Endodermal cell (in vitro differentiated cells): ENCODE results near the gene TKTL1. TPM values are rescaled to one million over a fixed set of nuclear protein-coding genes. Genes with fewer than 3 reads are reported as not detected.

Experiments used
- DNase-seq: peaks from one replicate; pipeline ENCODE4 v3.0.0-alpha.2; 2017
- H3K27ac ChIP-seq: 2 replicates; pipeline ENCODE4 v1.5.1; 2013; ENCODE audit warnings: mild to moderate bottlenecking, low read depth, low read length, moderate library complexity
- H3K27me3 ChIP-seq: 2 replicates; pipeline ENCODE4 v1.6.1; 2013; ENCODE audit warnings: mild to moderate bottlenecking, low read length, moderate library complexity; ENCODE audit not compliant: insufficient read depth, control insufficient read depth, poor library complexity, severe bottlenecking
- H3K36me3 ChIP-seq: 2 replicates; pipeline ENCODE4 v1.7.0; 2013; ENCODE audit warnings: mild to moderate bottlenecking, low read length, moderate library complexity; ENCODE audit not compliant: control insufficient read depth, insufficient read depth
- H3K4me1 ChIP-seq: one replicate; pipeline ENCODE4 v1.7.0; 2013; ENCODE audit warnings: low read length; ENCODE audit not compliant: control insufficient read depth, insufficient read depth
- H3K4me3 ChIP-seq: 2 replicates; pipeline ENCODE4 v1.5.1; 2013; ENCODE audit warnings: mild to moderate bottlenecking, low read length, moderate library complexity
- H3K9ac ChIP-seq: 2 replicates; pipeline ENCODE4 v1.6.1; 2013; ENCODE audit warnings: mild to moderate bottlenecking, low read length, moderate library complexity; ENCODE audit not compliant: poor library complexity, severe bottlenecking; ENCODE audit errors: extremely low read depth
- H3K9me3 ChIP-seq: 2 replicates; pipeline ENCODE4 v1.6.1; 2013; ENCODE audit warnings: mild to moderate bottlenecking, low read length, moderate library complexity; ENCODE audit not compliant: control insufficient read depth
- H3K27ac Mint-ChIP-seq: 2 replicates; pipeline ENCODE4 v1.8.0; 2020; ENCODE audit warnings: mixed read lengths
- H3K27me3 Mint-ChIP-seq: 2 replicates; pipeline ENCODE4 v1.8.0; 2021; ENCODE audit warnings: mild to moderate bottlenecking, mixed read lengths; ENCODE audit not compliant: insufficient read depth
- H3K36me3 Mint-ChIP-seq: 2 replicates; pipeline ENCODE4 v1.8.0; 2020; ENCODE audit warnings: low read depth, mixed read lengths
- H3K4me1 Mint-ChIP-seq: 2 replicates; pipeline ENCODE4 v1.8.0; 2020; ENCODE audit warnings: mixed read lengths
- H3K4me3 Mint-ChIP-seq: 2 replicates; pipeline ENCODE4 v1.8.0; 2020; ENCODE audit warnings: mild to moderate bottlenecking, moderate library complexity, mixed read lengths
- H3K9me3 Mint-ChIP-seq: 2 replicates; pipeline ENCODE4 v1.8.0; 2020; ENCODE audit warnings: mild to moderate bottlenecking, mixed read lengths
- WGBS, 2 experiments: methylation state at CpG; one replicate each; pipeline versions ENCODE4 v1.1.5 to v1.1.7; 2013; ENCODE audit warnings: missing lambda C conversion rate in 2 of 2, mixed read lengths in 1 of 2; ENCODE audit not compliant: insufficient coverage in 1 of 2, insufficient read length in 1 of 2; 5-methylcytosine and 5-hydroxymethylcytosine counted together
- total RNA-seq, 2 donors: library from RNA; stranded (reverse); fragmentation: NEBNext Ultra II Directional in 1 of 2; extraction: Animal tissue kit (Norgen Biotek cat#: 25700) in 1 of 2; gene quantifications; 2 replicates in 1 of 2; 3 replicates in 1 of 2; pipeline ENCODE4 v1.2.1, GENCODE V29; 2021
- TF ChIP-seq, protein P1 (sequence below): fragments of 200-600 bp; sonication (generic); conservative IDR thresholded peaks from 2 replicates; pipeline ENCODE4 v1.5.0; 2021; ENCODE audit warnings: antibody characterized with exemption, mild to moderate bottlenecking

The TKTL1 gene
- total RNA-seq, 2 donors from 2014 or later: not detected

DNA sequence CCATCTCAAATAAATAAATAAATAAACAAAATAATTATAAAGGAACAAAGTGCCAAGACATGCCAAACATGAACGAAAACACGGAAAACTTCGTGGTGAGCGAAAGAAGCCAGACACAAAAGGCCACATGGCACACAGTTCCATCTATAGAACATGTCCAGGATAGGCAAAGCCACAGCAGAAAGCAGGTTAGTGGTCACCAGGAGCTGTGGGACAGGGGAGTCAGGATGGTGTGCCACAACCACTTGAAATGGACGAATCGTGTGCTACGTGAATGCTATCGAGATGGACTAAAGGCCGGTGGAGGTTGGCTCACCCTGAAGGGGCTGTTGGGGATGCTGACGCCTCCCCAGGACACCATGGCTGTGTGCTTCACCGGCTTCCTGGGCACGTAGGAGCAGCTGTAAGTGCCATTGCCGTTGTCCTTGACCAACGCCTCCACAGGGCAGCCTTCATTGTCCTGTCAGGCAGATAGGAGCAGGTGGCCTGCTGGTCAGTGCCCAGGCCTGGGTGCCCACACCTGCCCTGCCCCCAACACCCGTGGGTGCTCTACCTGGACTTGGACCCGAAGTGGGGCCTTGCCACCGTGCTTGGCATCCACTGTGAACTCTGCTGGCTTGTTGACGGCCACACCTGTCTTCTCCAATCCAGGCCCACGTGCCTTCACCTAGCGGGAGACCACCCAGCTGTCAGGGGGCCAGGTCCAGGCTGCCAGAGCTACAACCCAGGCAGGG is 68.3 kb downstream of the TKTL1 start:
- 96 to 100% methylated on average over 6 to 20 of the region's 20 CpGs for WGBS, 2 experiments
- Histone ChIP-seq H3K36me3 (peaks cover 70% of the 10 kb centered on the region), H3K4me3 (no peak overlapping the region), H3K27ac (no peak overlapping the region), H3K4me1 (no peaks in the 10 kb centered on the region), H3K9me3 (no peaks in the 10 kb centered on the region), H3K27me3 (no peaks in the 10 kb centered on the region), H3K9ac (no peak overlapping the region)
- no peaks in the 10 kb centered on the region for H3K4me1 Mint-ChIP-seq
- DNase-seq: no peak
- TF ChIP-seq, protein P1, sequence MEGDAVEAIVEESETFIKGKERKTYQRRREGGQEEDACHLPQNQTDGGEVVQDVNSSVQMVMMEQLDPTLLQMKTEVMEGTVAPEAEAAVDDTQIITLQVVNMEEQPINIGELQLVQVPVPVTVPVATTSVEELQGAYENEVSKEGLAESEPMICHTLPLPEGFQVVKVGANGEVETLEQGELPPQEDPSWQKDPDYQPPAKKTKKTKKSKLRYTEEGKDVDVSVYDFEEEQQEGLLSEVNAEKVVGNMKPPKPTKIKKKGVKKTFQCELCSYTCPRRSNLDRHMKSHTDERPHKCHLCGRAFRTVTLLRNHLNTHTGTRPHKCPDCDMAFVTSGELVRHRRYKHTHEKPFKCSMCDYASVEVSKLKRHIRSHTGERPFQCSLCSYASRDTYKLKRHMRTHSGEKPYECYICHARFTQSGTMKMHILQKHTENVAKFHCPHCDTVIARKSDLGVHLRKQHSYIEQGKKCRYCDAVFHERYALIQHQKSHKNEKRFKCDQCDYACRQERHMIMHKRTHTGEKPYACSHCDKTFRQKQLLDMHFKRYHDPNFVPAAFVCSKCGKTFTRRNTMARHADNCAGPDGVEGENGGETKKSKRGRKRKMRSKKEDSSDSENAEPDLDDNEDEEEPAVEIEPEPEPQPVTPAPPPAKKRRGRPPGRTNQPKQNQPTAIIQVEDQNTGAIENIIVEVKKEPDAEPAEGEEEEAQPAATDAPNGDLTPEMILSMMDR: no peak
- H3K27ac Mint-ChIP-seq: no peak overlapping the region
- H3K36me3 Mint-ChIP-seq: peaks cover 48% of the 10 kb centered on the region
- H3K27me3 Mint-ChIP-seq: no peaks in the 10 kb centered on the region
- peaks cover 56% of the 10 kb centered on the region for H3K9me3 Mint-ChIP-seq
- H3K4me3 Mint-ChIP-seq: no peak overlapping the region

DNA sequence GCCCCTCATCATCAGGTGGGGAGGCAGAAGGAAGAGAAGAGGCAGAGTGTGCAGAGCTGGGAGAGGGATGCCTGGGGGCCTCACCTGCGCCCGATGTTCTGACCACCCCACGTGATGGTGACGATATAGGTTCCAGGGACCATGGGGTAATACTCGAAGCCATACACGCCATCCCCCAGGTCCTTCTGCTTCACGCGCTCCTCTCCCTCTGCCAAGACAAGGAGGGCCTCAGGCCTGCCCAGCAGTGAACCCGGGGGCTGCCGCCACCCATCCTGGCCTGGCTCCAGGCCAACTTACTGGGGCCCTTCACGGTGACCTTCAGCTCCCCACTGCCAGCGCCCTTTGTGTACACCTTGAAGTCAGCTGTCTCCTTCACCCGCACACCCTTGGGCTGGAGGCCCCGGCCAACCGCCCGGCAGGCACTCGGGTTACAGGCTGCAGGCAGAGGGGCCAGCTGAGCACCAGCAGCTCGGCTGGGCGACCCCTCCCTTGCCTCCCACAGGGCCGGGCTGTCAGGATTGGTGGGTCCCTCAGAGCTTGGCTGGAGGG is 69.5 kb downstream of the TKTL1 start:
- H3K9ac ChIP-seq: no peak overlapping the region
- TF ChIP-seq, protein P1: no peak
- H3K4me3 Mint-ChIP-seq: no peak overlapping the region
- H3K4me3 ChIP-seq: no peak overlapping the region
- H3K9me3 ChIP-seq: no peaks in the 10 kb centered on the region
- peaks cover 72% of the 10 kb centered on the region for H3K36me3 ChIP-seq
- H3K27me3 ChIP-seq: no peaks in the 10 kb centered on the region
- H3K4me1 ChIP-seq: no peaks in the 10 kb centered on the region
- no peaks in the 10 kb centered on the region for H3K27me3 Mint-ChIP-seq
- H3K36me3 Mint-ChIP-seq: peaks cover 49% of the 10 kb centered on the region
- no peak overlapping the region for H3K27ac Mint-ChIP-seq
- peaks cover 58% of the 10 kb centered on the region for H3K9me3 Mint-ChIP-seq
- H3K4me1 Mint-ChIP-seq: no peaks in the 10 kb centered on the region
- 95 to 96% methylated on average over 4 to 20 of the region's 20 CpGs for WGBS, 2 experiments
- no peak for DNase-seq
- no peak overlapping the region for H3K27ac ChIP-seq

DNA sequence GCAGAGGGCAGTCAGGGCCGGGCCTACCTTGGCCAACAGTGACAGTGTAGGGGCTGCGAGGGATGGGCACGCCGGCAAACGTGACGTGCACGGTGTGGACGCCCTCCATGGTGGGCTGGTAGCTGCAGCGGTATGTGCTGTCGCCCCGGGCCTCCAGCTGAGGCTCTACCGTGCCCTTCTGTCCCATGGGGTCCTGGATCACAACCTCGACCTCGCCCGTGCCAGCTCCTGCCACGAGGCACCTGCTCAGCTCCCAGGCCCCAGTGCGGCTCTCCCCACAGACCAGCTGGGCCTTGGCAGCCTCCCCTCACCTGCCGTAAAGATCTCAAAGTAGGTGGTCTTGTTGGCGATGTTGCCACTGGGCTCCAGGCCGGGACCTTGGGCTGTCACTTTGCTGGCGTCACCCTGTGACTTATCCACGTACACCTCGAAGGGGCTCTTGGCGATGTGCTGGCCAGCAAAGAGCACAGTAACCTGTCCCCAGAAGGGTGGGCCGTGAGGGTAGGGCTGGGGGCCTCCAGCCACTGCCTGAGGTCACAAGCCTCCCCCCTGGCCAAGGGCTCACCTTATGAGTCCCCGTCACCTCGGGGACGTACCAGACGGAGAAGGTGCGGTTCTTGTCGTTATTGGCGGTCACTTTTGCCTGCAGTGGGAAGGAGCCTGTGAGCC is 70.5 kb downstream of the TKTL1 start:
- H3K9me3 Mint-ChIP-seq: peaks cover 54% of the 10 kb centered on the region
- TF ChIP-seq, protein P1: no peak
- H3K4me3 Mint-ChIP-seq: no peak overlapping the region
- no peak overlapping the region for H3K9ac ChIP-seq
- 96 to 98% methylated on average over 8 to 32 of the region's 32 CpGs for WGBS, 2 experiments
- H3K27ac ChIP-seq: no peak overlapping the region
- H3K27me3 Mint-ChIP-seq: no peaks in the 10 kb centered on the region
- peaks cover 44% of the 10 kb centered on the region for H3K36me3 Mint-ChIP-seq
- DNase-seq: no peak
- no peaks in the 10 kb centered on the region for H3K4me1 ChIP-seq
- H3K4me1 Mint-ChIP-seq: no peaks in the 10 kb centered on the region
- no peak overlapping the region for H3K4me3 ChIP-seq
- peaks cover 75% of the 10 kb centered on the region for H3K36me3 ChIP-seq
- no peaks in the 10 kb centered on the region for H3K27me3 ChIP-seq
- no peak overlapping the region for H3K27ac Mint-ChIP-seq
- no peaks in the 10 kb centered on the region for H3K9me3 ChIP-seq
